Stimulated activated CD4-positive, alpha-beta T cell treated with anti-CD3 and anti-CD28 coated beads, TNF-alpha, amount 100 ng/mL, for 1 hour (primary cell): Measurements from ENCODE around the gene SMIM38.
"Not testable (repeated sequence)": the region's sequence is repeated elsewhere in the genome, so short reads cannot be mapped to it uniquely, and the experiment has no call there.

Source experiments
- DNase-seq, 3 donors: peaks; one replicate each; pipeline ENCODE4 v3.0.0-alpha.2; 2020; ENCODE audit warnings: low read depth in 3 of 3, low spot score in 1 of 3

Gene SMIM38

DNA sequence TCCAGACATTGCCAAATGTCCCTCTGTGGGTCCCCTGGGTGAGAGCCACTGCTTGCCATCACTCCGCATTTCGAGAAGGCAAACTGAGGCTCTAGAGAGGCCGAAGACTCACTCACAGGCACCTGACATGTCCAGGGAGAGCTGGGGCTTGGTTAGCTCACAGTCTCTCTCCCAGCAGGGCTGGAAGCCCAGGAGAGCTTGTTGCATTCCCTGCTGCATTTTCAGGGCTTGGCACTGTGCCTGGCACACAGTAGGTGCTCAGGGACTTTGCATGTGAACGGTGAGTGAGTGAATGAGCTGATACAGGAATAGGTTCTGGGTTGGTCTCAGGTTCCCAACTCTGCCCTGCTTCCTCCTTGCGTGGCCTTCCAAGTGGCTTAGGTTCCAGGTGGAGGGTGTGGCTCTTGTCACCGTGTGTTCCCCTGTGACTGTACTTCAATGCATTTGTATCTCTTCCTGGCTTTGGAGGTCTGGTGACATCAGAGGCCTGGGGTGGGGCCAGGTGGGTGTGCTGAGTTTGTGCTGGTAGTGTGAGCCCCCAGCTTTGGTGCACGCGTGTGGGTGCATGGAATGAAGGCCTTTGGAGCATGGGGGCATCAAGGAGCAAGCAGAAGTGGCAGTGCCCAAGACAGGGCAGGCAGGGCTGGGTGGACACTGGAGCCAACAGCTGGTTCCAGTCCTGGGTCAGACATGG, 18.4 kb upstream of the SMIM38 start:
- no peak for DNase-seq

- no peak for DNase-seq
Measured at GRCh38 chr11:69138265-69138664, 17.5 kb upstream of the SMIM38 start.

DNA sequence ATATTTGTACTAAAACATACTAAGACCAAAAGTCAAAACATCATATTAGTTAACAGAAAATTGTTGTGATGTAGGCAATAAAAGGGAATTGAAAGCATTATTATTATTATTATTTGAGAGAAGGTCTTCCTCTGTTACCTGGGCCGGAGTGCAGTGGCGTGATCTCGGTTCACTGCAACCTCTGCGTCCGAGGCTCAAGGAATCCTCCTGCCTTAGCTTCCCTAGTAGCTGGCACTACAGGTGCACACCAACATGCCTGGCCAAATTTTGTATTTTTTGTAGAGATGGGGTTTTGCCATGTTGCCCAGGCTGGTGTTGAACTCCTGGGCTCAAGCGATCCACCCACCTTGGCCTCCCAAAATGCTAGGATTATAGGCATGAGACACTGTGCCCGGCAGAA, 15.6 kb upstream of the SMIM38 start:
- DNase-seq, result not testable (repeated sequence)

GRCh38 chr11:69140635-69141034, 15.1 kb upstream of the SMIM38 start:
- DNase-seq, result no peak

DNA sequence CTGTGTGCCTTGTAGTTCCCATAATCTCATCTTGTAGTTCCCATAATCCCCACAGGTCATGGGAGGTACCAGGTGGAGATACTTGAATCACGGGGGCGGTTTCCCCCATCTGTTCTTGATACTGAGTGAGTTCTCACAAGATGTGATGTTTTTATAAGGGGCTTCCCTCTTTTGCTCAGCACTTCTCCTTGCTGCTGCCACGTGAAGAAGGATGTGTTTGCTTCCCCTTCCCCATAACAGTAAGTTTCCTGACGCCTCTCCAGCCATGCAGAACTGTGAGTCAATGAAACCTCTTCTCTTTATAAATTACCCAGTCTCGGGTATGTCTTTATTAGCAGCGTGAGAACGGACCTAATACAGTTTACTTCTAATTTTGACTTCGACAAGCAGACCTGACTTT, 14.0 kb upstream of the SMIM38 start:
- DNase-seq, result no peak

DNA sequence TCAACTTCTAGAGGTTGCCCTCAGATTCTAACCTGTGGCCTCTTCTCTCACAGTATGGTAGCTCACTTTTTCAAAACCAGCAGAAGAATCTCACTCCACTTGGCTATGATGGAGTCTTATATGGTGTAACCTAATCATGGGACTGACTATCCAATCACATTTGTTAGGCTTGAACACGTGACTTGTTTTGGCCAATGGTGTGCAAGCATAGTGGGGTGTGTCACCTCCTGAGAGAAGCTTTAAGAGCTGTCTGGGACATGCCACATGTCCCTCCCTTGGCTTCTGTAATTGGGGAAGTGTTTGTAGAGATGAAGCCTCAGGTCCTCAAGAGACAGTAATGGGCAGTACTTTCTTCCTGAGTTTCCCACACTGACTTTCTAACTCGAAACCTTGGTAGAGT, 12.8 kb upstream of the SMIM38 start:
- DNase-seq, result no peak

- no peak for DNase-seq
Measured at GRCh38 chr11:69144316-69145049, 11.3 kb upstream of the SMIM38 start.

DNA sequence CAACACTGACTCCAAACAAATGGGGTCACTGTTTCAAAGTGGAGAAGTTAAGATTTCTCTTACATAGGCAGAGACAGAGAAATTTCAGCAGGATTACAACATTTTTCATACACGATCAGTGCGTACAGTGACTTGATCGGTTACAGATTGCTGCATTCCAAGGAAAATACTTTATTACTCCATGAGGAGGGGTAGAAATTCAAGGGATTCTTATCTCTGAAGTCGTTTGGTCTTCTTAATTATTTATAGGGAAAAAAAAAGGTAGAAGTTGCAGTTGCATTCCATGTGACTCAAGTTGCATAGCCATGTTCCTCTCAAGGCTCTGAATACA, 10.7 kb upstream of the SMIM38 start:
- no peak for DNase-seq

GRCh38 chr11:69148377-69148762, 7.4 kb upstream of the SMIM38 start:
- no peak for DNase-seq

DNA sequence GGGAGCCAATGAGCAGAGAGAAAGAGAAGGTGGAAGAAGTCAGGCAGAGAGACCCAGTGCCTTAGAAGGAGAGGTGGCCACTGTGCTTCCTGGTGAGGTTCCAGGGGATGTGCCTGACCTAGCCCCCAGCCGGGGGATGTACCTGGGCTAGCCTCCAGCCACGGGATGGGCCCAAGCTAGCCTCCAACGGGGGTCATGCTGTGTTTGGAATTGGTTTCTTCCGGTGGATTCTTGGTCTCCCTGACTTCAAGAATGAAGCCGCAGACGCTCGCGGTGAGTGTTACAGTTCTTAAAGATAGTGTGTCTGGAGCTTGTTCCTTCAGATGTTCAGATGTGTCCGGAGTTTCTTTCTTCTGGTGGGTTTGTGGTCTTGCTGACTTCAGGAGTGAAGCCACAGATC, 6.9 kb upstream of the SMIM38 start:
- no peak for DNase-seq

DNA sequence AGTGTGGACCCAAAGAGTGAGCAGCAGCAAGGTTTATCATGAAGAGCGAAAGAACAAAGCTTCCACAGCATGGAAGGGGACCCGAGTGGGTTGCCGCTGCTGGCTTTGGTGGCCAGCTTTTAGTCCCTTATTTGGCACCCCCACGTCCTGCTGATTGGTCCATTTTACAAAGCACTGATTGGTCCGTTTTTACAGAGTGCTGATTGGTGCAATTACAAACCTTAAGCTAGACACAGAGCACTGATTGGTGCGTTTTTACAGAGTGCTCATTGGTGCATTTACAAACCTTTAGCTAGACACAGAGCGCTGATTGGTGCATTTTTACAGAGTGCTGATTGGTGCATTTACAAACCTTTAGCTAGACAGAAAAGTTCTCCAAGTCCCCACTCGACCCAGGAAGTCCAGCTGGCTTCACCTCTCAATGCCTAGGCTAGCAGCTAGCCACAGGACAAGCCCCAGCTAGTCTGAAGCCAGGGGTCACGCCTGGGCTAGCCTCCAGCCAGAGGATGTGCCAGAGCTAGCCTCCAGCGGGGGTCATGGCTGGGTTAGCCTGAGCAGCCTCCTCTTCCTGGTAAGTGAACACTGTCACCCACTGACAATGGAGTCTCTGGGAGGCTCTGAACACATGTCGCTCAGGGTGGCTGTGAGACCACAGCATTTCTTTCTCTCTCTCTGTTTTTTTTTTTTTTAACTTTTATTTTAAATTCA, 6.2 kb upstream of the SMIM38 start:
- DNase-seq, result not testable (repeated sequence)

- no peak for DNase-seq
Measured at GRCh38 chr11:69150175-69150574, 5.6 kb upstream of the SMIM38 start.

DNA sequence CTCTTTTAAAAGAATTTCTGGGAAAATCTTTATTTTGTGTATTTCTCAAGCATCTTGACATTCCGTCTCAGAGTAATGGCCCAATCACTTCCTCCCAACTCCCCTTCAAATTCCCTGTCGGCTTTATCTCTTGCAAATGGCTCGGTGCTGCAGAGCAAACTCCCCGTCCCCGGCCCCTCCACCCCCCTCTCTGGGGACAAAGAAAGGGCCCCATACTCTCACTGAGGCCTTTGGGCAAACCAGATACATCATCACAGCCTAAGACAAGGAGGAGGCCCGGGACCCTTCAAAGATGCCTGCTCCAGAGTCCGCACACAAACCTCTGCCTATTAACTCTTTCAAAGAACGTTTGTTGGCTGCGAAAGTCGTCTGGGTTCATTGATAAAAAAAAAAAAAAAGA, 3.9 kb upstream of the SMIM38 start:
- no peak for DNase-seq

GRCh38 chr11:69152733-69153421, 2.9 kb upstream of the SMIM38 start:
- no peak for DNase-seq

- DNase-seq, result no peak
Measured at GRCh38 chr11:69153661-69154060, 2.1 kb upstream of the SMIM38 start.

DNA sequence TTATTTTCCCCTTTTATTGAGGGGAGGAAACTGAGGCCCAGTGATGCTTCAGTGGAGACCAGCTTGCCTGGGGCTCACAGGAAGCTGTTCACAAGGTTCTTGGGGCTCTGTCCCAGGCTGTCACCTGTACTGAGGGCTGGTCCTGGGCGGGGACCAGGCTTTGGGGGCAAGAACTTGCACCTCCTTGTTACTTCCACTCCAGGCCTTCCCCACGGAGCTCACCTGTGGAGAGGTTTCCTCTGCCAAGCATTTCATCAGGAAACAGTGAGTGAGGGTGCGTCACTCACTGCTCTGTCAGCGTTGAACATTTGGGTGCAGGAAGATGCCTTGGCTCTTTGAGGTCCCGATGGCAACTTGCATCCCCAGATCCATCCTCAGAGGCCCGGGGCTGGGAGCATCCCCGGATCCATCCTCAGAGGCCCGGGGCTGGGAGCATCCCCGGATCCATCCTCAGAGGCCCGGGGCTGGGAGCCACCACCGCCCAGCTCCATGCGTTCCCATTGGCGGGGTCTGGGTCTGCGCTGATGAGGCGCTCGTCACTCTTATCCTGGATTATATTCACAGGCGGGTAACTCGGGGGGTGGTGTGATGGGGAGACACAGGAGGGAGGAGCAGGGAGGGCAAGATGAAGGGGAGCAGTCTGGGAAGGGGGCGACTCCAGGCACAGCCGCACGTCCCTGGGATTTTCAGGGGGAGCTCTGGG, 1.4 kb upstream of the SMIM38 start:
- DNase-seq, result no peak

DNA sequence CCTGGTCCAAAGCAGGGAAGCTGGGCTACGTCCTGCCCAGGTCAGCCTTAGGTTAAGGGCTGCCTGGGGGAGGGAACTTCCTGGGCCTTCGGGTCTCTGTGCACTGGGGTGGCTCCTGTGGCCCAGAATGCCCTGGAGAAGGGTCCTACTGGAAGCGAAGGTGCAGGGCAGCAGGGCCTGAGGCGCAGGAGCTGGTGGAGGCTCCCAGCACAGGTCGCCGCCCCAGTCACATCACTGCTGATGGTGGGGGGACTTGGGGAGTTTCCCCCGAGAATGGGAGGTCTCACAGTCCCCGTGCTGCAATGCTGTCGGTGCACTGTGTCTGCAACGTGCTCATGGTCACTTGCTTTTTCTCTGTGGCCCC, 815 bp upstream of the SMIM38 start:
- no peak for DNase-seq

- DNase-seq, result no peak
Measured at GRCh38 chr11:69156235-69156639, 502 bp downstream of the SMIM38 start.

DNA sequence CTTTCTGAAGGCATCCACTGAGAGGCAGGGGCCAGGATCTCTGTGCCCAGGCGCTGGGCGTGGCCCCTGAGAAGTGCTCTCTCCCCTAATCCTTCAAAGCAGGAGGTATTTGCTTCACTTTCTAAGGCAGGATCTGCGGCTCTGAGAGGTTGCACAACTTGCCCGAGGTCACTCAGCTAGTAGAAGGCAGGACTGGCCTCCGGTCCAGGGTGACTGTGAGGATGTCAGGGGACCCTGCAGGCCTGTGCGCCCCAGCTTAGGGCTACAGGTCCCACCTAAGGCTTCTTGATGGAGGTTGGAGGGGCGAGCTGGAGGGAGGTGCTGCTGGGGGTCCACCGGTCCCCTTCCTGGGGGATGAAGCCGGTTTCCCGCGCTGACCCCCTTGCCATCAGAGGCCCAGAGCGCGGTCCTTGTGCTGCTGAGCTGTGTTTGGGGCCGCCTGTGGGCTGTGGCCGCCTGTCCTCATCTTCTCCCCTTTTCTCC, 979 bp downstream of the SMIM38 start:
- no peak for DNase-seq

DNA sequence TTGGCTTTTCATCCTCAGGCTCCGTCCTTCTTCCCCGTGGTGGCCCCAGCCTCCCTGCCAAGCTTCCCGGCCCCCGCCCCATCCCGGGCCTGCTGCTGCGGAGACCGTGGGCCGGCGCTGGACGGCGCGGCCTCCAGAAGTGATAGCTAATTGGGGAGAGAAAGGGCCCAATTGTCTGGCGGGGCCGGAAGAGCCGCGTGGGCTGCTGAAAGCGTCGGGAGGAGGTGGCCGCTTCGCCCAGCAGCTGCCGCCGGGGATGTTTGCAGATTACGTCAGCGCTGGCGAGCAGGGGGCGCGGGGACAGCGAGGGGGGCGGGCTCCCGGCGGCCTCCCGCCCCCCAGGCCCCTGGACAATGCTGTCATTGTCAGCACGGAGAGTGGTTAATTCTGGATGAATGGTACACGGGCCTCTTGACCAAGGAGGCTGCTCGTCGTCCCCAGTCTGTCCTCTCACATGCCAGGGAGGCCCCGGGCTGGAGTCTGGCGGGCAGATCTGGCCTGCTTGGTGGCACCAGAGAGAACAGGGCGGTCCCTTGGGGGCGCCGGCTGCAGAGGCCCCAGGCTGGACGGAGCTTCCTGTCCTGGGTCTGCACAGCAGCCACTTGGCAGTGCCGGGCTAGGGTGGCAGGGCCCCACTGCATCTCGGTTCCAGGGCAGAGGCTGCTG, 1.6 kb downstream of the SMIM38 start:
- no peak for DNase-seq

- no peak for DNase-seq
Measured at GRCh38 chr11:69157822-69158231, 2.1 kb downstream of the SMIM38 start.
